ENCODE measurements around the gene LRP8. TPM values are rescaled to one million over a fixed set of nuclear protein-coding genes. Genes with fewer than 3 reads are reported as not detected.

Gene LRP8
- total and polyA plus RNA-seq, 2 donors (not counting 3 experiments of a cell fraction or from before 2014, with no cell fraction given), result 40.9 to 62.2 TPM

DNA sequence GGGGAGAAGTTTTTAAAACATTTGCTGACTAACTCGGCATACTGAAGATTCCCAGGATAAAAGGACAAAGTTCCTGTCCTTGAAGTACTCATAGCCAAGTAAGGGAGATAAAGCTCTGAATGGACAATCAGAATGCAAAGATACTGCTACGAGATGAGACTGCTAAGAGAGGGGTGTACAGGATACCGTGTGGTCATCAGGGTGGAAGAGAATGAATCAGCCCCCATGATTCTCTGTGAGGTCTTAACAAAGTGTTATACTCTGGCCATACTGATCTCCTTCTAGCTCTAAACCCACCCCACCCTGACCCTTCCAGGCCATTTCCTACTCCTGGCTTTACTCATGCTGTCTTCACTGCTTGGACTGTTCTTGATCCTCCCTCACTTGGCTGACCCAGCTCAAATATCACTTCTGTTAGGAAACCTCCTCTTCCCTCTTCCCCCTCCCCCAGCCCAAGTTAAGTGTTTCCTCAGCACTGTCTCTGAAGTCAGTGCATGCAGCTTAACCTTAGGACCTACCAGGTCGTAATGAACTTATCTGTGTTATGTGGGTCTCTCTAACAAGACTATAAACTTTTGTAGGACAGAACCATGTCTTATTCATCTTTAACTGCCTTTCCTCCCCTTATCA lies 73.7 kb downstream of the LRP8 start:
- dilution Hi-C loops (cut with MboI; ENCODE audit: extremely low pct_ligation_motif_present, low sequenced_read_pairs), result no loop called here
- FAIRE-seq, result no peak

More for the DNA sequence above, 73.7 kb downstream of the LRP8 start:
- no peaks in the 10 kb centered on the region for H3K79me2 ChIP-seq (ENCODE audit: control insufficient read depth, insufficient read depth, low read length)
- H3K4me1 ChIP-seq (ENCODE audit: control insufficient read depth, extremely low read depth, insufficient read depth, low read length), result no peaks in the 10 kb centered on the region
- peaks cover 0 to 19% of the 10 kb centered on the region in 2 experiments for H3K36me3 ChIP-seq (ENCODE audit: control insufficient read depth in 2 of 2, extremely low read depth in 1 of 2, insufficient read depth in 2 of 2, low read length in 2 of 2)
- H3K9ac ChIP-seq (replicated peaks; ENCODE audit: extremely low read depth, insufficient read depth, low read length), result no peak overlapping the region
- no peak overlapping the region for H3K4me2 ChIP-seq (ENCODE audit: insufficient read depth, low read length)
- CTCF ChIA-PET, result no interaction called here
- no peaks in the 10 kb centered on the region for H3K27me3 ChIP-seq (ENCODE audit: control insufficient read depth in 2 of 2, insufficient read depth in 2 of 2, low read length in 2 of 2)
- H3K9me1 ChIP-seq (replicated peaks; ENCODE audit: control insufficient read depth, extremely low read depth, insufficient read depth, low read length), result no peaks in the 10 kb centered on the region
- TF ChIP-seq GATA2 (IDR thresholded peaks at IDR 0.05; ENCODE audit: insufficient read depth, insufficient read length, low read depth, low read length) (no peak), MYC (IDR thresholded peaks at IDR 0.05; ENCODE audit: low read depth, low read length) (no peak), FOS (IDR thresholded peaks at IDR 0.05; ENCODE audit: borderline replicate concordance, insufficient read depth, low read length) (no peak), POLR2A (IDR thresholded peaks at IDR 0.05; ENCODE audit: low read depth, low read length) (no peak), JUN (IDR thresholded peaks at IDR 0.05; ENCODE audit: borderline replicate concordance, insufficient read depth, insufficient read length, low read depth) (no peak)
- TF ChIP-seq, protein P1, sequence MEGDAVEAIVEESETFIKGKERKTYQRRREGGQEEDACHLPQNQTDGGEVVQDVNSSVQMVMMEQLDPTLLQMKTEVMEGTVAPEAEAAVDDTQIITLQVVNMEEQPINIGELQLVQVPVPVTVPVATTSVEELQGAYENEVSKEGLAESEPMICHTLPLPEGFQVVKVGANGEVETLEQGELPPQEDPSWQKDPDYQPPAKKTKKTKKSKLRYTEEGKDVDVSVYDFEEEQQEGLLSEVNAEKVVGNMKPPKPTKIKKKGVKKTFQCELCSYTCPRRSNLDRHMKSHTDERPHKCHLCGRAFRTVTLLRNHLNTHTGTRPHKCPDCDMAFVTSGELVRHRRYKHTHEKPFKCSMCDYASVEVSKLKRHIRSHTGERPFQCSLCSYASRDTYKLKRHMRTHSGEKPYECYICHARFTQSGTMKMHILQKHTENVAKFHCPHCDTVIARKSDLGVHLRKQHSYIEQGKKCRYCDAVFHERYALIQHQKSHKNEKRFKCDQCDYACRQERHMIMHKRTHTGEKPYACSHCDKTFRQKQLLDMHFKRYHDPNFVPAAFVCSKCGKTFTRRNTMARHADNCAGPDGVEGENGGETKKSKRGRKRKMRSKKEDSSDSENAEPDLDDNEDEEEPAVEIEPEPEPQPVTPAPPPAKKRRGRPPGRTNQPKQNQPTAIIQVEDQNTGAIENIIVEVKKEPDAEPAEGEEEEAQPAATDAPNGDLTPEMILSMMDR (IDR thresholded peaks at IDR 0.05; ENCODE audit: extremely low read depth in 1 of 2, insufficient read depth in 1 of 2, low read depth in 1 of 2, low read length in 2 of 2), result no peak
- TF ChIP-seq, protein P2, sequence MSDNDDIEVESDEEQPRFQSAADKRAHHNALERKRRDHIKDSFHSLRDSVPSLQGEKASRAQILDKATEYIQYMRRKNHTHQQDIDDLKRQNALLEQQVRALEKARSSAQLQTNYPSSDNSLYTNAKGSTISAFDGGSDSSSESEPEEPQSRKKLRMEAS (IDR thresholded peaks at IDR 0.05; ENCODE audit: insufficient read depth, insufficient read length), result no peak
- H4K20me1 ChIP-seq (replicated peaks; ENCODE audit: control insufficient read depth, extremely low read depth, insufficient read depth, low read length), result no peaks in the 10 kb centered on the region
- intact Hi-C loops (cut with micrococcal nuclease), result no loop called here
- no TSS peak for BruUV-seq (replicated peaks)
- H3K4me3 ChIP-seq (replicated peaks in 1 of 3; ENCODE audit: insufficient read depth in 1 of 3, low read depth in 1 of 3, low read length in 3 of 3), result no peak overlapping the region
- H3K9me3 ChIP-seq (replicated peaks; ENCODE audit: control insufficient read depth, insufficient read depth, low read length), result no peaks in the 10 kb centered on the region
- no peak for DNase-seq (ENCODE audit: low read depth, low spot score)
- H2AFZ ChIP-seq (ENCODE audit: low read depth, low read length), result no peak overlapping the region
- POLR2A ChIA-PET, result no interaction called here
- H3K27ac ChIP-seq (ENCODE audit: insufficient read depth, low read depth, low read length), result no peak overlapping the region
